ENCODE results near the gene PTX4.

PTX4 gene

DNA sequence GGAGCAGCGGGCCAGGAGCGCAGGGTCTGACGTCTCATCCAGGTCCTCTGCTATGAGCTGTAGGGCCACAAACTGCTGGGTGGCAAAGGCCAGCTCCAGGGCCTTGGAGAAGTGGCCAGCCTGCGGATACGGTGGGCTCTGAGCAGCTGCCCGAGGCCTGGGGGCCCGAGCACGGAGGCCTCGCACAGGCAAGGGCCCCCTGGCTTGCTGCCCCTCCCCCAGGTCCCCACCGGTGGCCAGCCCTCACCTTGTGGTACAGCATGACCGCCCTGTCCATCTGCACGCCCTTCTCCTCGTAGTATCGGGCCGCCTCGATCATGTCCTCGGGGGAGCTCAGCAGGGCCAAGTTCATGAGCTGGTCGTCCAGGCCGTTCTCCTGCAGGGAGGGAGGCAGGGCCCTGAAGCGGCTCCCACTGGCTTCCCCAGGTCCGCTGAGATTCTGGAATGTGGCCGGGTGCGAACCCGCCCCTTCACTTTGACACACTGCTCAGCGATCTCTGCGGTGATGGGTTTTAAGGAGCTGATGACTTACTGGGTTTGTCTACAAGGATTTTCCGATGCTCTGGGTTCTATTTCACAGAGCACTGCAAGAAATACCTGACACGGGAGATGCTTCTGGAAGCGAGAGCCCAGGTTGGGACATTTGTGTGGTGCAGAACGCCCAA is 35.0 kb upstream of the PTX4 start:
- no peak for DNase-seq

DNA sequence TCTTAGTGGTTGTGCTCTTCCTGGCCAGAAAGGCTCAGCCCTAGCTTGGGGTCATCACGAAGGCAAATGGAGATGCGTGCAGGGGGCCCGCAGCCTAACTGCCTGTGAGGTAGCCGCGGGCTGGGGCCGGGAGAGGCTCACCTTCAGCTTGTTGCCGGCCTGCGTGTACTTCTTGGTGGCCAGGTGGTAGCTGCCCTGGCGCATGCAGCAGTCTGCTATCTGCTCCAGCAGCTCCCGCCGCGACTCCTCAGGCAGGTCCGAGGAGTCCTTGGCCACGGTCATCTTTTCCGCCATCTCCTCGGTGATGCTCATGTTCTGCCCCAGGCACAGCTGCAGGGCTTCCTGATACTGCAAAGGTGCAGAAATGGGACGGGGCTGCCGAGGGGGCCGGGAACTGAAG is 31.7 kb upstream of the PTX4 start:
- no peak for DNase-seq

DNA sequence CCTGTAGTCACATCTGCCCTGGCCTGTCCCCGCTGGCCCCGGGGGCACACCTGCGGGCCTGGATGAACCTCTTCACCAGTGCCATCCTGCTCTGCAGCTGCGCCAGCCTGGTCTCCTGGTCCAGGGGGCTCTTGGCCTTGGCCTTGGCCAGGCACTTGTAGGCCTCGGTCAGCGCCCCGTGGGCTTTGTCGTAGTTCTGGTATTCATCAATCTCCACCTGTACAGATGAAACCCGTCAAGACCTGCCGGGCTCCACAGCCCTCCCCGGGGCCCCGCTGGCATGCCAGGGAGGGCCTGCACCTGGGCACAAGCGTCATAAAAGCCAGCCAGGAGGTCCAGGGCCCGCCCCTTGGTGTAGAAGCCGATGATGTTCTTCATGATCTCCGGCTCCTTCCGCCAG is 31.1 kb upstream of the PTX4 start:
- DNase-seq, result no peak

DNA sequence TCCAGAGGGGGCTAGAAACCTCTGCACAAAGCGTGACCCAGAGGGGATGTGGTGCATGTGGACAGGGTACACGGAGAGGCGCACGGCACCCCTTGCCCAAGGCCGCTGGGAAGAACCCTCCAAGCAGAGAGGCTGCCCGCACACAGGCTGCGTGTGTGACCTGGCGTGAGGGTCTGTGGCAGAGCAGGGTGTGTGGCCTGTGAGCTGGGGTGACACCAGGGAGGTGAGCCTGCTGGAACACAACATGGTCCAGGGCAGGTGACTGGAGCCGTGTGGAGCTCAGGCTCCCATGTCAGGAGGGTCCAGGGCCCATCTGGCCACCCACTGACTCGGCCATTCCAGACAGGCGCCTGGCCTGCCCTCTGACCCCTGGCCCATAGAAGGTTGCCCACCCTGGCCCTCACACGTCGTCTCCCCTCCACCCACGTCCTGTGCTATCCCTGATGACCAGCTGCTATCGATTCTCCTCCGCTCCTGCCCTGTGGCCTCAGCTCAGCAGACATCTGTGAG is 29.9 kb upstream of the PTX4 start:
- no peak for DNase-seq

GRCh38 chr16:1514507-1514906 is 25.8 kb upstream of the PTX4 start:
- DNase-seq, result no peak

DNA sequence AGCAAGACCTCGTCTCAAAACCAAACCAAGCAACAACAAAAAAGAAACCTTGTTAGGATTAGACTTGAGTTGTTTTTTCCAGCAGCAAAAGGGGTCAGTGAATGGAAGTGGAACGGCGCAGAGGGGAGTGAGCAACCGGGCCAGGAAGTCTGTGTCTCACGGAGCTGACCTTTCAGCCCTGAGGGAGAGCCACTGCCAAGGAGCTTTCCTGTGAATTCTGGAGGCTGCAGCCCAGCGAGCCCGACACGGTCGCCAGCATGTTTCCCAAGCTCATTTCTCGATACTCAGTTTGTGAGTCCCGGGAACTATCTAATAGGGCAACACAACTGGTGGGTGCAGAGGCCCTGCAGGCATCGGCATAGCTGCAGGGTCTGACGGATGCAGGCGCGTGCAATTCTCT is 24.0 kb upstream of the PTX4 start:
- DNase-seq, result no peak

DNA sequence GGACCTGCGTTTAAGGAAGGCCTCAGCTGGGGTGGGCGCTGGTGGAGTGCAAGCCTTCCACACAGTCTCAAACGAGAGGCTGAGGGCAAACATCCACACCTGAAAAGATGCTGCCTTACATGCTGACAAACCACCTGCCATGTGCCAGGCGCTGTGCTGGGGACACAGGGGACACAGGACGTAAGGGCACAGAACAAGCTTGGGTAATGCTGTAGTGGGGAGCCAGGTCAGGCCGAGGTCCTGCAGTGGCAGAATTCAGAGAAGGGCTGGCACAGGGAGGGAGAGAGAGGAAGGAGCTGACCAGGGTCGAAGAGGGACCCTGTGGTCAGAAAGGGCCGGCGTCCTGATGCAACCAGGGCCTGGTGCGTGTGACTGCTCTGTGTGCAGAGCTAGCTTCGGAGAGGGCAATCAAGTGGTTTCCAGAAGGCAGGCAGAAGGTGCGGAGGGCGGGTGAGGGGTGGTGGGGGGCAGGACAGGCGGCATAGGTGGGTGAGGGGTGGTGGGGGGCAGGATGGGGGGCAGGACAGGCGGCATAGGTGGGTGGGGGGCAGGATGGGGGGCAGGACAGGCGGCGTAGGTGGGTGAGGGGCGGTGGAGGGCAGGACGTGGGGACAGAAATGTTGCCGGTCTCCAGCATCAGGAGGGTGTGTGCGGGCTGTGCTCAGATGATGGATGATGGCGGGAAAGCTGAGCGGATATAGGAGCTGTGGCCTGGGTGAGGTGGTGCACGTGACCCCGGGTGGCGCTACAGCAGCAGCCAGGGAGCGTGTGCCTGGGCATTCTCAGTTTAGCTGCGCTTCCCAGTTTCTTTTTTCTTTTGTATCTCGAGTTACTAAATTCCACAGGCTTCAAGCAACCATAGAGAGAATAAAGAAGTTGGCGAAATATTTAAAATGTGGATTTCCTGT is 23.2 kb upstream of the PTX4 start:
- no peak for DNase-seq

DNA sequence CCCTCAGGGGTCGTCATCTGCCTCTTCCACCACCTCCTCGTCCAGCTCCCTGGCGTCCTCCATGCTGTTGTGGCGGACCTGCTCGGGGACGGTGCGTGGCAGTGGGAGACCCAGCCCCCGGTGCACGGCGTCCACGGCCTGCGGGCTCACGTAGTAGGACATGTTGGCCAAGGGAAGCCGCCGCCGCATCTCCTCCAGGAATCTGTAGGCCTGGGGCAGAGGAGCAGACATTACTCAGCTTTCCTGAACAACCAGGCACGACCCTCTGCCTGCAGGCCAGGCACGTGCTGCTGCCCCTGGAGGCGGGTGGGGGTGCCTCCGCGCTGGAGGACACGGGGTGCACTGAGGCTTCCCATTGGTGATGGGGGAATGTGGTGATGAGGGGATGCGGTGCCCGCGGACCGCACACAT is 22.2 kb upstream of the PTX4 start:
- DNase-seq, result no peak

DNA sequence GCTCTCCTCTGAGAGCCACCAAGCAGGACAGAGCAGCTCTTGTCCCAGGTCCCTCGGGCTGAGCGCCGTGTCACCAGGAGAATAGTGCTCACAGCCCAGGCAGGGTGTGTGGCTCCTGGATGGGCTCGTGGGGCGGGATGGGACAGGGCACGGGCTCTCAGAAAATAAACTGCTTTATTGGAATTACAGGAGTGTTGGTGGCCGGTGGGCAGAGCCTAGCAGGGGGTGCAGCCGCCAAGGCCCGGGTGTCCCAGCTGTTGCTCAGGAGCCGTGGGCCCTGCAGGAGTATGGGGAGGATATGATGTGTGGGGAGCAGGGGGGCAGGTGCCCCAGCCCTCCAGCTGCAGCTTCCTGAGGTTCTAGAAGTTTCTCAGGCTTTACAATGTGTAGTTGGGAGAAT is 21.5 kb upstream of the PTX4 start:
- no peak for DNase-seq

DNA sequence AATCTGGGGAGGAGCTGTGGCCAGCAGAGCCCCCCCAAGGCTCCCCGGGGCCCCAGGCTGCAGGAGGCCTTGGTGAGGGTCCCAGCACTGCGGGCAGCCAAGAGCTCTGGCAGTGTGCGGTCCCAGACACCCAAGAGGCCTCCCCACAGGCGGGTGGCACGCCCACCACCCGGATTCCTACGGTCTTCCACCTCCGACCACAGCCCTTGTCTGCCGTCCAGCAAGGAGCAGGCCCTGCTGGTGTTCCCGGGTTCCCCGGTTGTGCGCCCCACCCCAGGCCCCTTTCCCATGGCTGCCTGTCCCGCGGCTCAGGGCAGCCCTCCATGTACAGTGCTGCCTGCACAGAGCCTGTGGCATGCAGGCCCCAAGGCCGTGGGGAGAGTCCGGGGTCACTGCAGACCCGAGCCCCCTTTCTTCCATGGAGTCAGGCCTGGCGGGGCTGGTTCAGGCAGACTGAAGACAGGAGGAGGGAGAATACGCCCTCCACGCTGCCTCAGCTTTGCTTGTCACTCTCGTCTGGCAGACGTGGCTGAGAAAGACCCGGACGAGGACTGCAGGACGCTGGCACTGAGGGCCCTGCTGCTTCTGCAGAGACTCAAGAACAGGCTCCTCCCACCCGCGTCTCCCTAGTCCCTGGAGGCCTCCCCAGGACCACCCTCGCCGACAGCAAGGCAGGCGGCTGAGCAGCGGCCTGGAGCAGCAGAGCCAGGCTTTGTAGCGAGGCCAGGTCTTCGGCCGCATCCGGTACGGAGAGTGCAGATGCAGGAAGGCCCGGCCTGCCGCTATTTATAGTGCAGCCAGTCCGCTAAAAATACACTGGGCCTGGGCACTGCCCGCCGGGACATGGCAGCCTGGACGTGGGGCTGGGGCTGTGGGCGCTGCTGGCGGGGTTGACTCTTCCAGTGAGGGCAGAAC is 20.8 kb upstream of the PTX4 start:
- no peak for DNase-seq

DNA sequence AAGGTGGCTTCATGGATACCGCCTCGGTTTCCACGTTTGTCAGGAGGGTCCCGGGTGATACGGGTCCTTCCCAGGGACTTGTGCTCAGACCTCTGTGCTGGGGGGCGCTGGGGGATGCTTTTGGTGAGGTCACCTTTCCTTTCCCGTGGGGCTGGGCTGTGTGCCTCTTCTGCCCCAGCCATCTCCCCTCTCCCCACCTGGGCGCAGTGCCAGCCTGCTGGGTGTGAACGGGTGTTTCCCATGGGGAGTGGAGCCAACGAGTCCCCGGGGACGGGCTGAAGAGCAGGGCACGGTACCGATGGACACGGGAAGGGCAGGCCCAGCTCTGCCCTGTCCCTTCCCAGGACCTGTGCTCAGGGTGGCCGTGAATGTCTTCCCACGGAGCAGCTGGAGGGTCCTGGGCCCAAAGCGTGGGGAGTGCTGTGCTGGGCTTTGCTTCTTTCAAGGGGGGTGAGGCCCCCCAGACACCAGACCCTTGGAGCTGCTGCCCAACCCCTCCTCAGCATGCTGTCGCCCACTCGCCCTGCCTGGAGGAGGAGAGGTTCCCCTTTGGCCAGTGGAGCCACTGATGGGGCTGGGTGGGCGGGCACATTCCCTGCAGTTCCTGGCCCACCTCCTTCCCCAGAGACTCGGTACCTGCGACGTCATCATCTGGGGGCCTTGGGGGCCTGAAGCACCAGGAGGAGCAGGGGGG is 19.9 kb upstream of the PTX4 start:
- no peak for DNase-seq

DNA sequence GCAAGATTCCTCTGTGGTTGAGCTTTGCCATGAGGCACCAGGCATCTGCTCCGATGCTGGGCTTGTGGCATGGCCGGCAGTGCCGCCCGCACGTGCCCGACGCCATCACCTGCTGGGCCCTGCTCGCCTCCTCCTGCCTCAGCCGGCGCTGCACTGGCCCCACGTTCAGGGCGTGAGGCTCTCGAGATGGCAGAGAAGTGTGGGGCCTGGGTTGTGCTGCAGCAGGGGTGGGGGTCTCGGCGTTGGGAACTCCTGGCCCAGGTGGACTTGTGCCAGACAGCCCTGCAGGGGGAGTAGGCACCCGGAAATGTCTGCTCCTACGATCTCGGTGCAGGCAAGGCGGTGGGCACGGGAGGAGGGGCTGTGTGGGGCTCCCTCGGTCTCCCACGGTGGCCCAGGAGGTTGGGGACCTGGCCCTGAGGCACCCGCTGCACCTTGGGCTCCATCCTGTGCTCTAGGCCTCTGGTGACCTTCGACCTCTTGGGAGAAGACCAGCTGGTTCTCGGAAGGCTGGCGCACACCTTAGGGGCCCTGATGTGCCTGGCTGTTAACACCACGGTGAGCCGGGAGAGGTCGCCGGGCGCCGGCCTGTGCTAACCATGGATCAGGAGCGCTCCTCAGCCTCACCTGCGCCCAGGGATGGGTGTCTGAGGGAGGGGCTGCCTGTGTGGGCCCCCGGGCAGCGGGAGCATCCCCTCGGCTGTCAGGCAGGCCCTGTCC is 17.9 kb upstream of the PTX4 start:
- no peak for DNase-seq

DNA sequence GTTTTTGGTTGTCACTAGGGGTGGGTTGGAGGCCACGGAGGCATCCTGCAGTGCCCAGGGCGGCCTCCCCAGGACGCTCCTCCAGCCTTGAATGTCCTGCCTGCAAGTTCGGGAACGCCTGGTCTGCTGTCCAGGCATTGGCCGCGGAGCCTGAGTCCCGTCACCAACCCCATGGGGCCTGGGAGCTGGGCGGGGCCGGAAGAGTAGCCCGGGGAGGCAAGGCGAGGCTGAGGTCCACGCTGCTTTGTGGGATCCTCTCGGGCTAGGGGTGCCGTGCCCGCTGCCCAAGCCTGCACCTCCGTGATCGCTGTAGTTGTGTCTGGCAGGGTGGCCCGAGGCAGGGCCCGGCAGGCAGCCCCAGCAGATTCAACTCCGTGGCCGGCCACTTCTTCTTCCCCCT is 17.2 kb upstream of the PTX4 start:
- DNase-seq, result no peak

- DNase-seq, result no peak
Observed at GRCh38 chr16:1505073-1505844, 16.5 kb upstream of the PTX4 start.

- DNase-seq, result no peak
Observed at GRCh38 chr16:1503110-1503955, 14.6 kb upstream of the PTX4 start.

- no peak for DNase-seq
Observed at GRCh38 chr16:1502092-1503004, 13.6 kb upstream of the PTX4 start.

GRCh38 chr16:1501630-1502029 is 12.9 kb upstream of the PTX4 start:
- no peak for DNase-seq

- no peak for DNase-seq
Observed at GRCh38 chr16:1500465-1501150, 11.9 kb upstream of the PTX4 start.
